Measurements from ENCODE around the gene CFAP58.

DNA sequence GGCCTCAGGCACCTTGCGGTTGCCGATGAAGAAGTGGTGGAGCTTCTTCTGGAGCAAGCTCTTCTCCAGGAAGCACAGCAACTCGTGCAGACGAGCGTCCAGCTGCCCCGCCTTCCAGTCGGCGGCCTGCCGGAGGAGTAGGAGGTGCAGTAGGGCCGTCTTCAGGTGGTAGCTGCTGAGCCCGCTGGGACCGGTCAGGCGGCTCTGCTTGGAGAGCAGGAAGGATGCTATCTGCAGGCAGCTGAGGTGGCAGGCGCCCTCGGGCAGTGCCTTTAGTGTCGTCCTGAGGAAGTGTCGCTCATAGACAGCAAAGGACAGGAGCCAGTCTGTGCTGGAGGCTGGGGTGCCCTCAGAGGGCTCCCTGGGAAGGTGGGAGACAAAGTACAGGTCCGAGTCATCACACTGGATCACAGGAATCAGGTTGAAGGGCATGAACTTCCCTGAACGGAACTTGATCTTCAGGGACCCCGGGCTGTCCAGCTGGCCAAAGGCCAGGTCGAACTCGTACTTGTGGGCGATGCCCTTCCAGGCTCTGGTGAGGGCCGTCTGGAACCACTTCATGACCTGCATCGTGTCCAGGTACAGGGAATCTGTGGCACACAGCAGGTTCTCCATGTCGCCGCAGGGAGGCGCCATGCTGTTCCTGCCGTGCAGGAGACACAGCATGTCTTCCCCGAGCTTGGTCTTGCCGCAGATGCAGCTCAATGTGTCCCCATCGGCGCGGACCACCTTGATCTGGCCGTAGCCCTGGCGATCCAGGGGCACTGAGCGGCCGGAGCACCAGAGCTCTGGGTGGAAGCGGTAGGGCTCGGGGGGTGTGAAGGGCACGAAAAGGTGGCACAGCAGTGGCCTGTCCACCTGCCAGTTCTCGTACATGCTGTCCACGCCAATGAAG lies 38.8 kb upstream of the CFAP58 start:
- TF ChIP-seq, protein P1, sequence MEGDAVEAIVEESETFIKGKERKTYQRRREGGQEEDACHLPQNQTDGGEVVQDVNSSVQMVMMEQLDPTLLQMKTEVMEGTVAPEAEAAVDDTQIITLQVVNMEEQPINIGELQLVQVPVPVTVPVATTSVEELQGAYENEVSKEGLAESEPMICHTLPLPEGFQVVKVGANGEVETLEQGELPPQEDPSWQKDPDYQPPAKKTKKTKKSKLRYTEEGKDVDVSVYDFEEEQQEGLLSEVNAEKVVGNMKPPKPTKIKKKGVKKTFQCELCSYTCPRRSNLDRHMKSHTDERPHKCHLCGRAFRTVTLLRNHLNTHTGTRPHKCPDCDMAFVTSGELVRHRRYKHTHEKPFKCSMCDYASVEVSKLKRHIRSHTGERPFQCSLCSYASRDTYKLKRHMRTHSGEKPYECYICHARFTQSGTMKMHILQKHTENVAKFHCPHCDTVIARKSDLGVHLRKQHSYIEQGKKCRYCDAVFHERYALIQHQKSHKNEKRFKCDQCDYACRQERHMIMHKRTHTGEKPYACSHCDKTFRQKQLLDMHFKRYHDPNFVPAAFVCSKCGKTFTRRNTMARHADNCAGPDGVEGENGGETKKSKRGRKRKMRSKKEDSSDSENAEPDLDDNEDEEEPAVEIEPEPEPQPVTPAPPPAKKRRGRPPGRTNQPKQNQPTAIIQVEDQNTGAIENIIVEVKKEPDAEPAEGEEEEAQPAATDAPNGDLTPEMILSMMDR (IDR thresholded peaks at IDR 0.05): no peak
- no peak for TF ChIP-seq EZH2 (IDR thresholded peaks at IDR 0.05; ENCODE audit: borderline replicate concordance, insufficient read depth, low read depth, low read length, poor library complexity, severe bottlenecking)

Data from B cell (primary cell).